Heart right ventricle (tissue), 16 donors: ENCODE measurements around the gene FADS1. TPM values are rescaled to one million over a fixed set of nuclear protein-coding genes. Genes with fewer than 3 reads are reported as not detected.

ENCODE experiments used
- ATAC-seq, 8 donors: fragments of 200-7000 bp; cut with Tn5 transposase; one replicate each; pipeline ENCODE4 v1.9.1; 2020; ENCODE audit warnings: mild to moderate bottlenecking in 8 of 8, moderate library complexity in 8 of 8, moderate number of reproducible peaks in 1 of 8
- DNase-seq, 2 donors: peaks; one replicate each; pipeline ENCODE4 v3.0.0-alpha.2; 2020
- H3K27ac ChIP-seq, 10 donors: fragments of 200-600 bp; sonication (generic) in 2 of 10; one replicate each; pipeline versions ENCODE4 v1.5.0 to v1.8.0; 2020 to 2022; ENCODE audit warnings: mild to moderate bottlenecking in 3 of 10
- H3K27me3 ChIP-seq, 7 donors: fragments of 200-600 bp; one replicate each; pipeline ENCODE4 v1.8.0; 2021 to 2022; ENCODE audit warnings: mild to moderate bottlenecking in 2 of 7
- H3K36me3 ChIP-seq, 9 donors: fragments of 200-600 bp; sonication (generic) in 1 of 9; one replicate each; pipeline versions ENCODE4 v1.5.0 to v1.8.0; 2020 to 2022; ENCODE audit warnings: mild to moderate bottlenecking in 2 of 9
- H3K4me1 ChIP-seq, 9 donors: fragments of 200-600 bp; sonication (generic) in 1 of 9; one replicate each; pipeline versions ENCODE4 v1.5.0 to v1.8.0; 2020 to 2022; ENCODE audit warnings: mild to moderate bottlenecking in 4 of 9
- H3K4me3 ChIP-seq, 10 donors: fragments of 200-600 bp; sonication (generic) in 2 of 10; one replicate each; pipeline versions ENCODE4 v1.5.0 to v1.8.0; 2020 to 2022; ENCODE audit warnings: mild to moderate bottlenecking in 7 of 10, moderate library complexity in 2 of 10
- H3K9me3 ChIP-seq, 11 donors: fragments of 200-600 bp in 10 of 11; sonication (generic) in 2 of 11; one replicate each; pipeline versions ENCODE4 v1.5.0 to v1.8.0; 2013 to 2022; ENCODE audit warnings: mild to moderate bottlenecking in 2 of 11, control low read depth in 1 of 11, moderate library complexity in 1 of 11
- CTCF ChIP-seq, 9 donors: fragments of 200-600 bp; sonication (generic) in 2 of 9; IDR thresholded peaks; one replicate each; pipeline versions ENCODE4 v1.5.0 to v1.8.0; 2021 to 2022; ENCODE audit warnings: antibody characterized with exemption in 9 of 9, mild to moderate bottlenecking in 5 of 9, moderate library complexity in 1 of 9
- WGBS, 2 donors: extraction: QIAGEN DNeasy Blood & Tissue Kit; methylation state at CpG; one replicate each; pipeline ENCODE4 v1.1.7; 2013; ENCODE audit warnings: inconsistent platforms in 1 of 2; 5-methylcytosine and 5-hydroxymethylcytosine counted together
- intact Hi-C, 10 donors: fragments of 100-400 bp; cut with DNase I; formaldehyde crosslinking; loops; one replicate each; pipeline versions ENCODE4 v1.11.1 to v1.14.2; 2022
- polyA plus RNA-seq, 2 donors: library from polyadenylated mRNA; stranded (reverse); fragments of 200-250 nt; gene quantifications; one replicate each; pipeline ENCODE4 v1.2.3, GENCODE V29; 2013
- total RNA-seq, 10 donors: library from RNA; stranded (reverse); fragmentation: NEBNext Ultra II Directional in 3 of 10; extraction: Animal tissue kit (Norgen Biotek cat#: 25700) in 3 of 10; gene quantifications; one replicate each; pipeline versions ENCODE4 v1.2.1 to v1.2.4, GENCODE V29; 2021 to 2023
- donor health status: Arrhythmogenic right ventricular cardiomyopathy.
- donor health status: ischemic (EF 13 %, LVEDD 7.1; RV severe dilation, severe dysfunction).
- donor health status: healthy with polysubstance abuse.
- donor health status: DM: no; HTN: yes; CAD: no.
- donor health status: DM: no; HTN: no; CAD: no.
- donor health status: ischemic (EF 25% LVEDD 6.9; RV normal size, moderate dysfunction).
- donor health status: ischemic (EF 25% LVEDD 5.7; RV mildly dilated, moderate dysfunction).
- donor health status: healthy.
- donor health status: DM: yes; HTN: yes; CAD: no.
- donor health status: Ischemic cardiomyopathy.
- donor health status: ischemic (EF 35%, LVEDD 5.7; RV mildly dilated, moderate dysfunction).
- donor health status: nonischemic (EF 11% LVEDD 7.7; RV severe dilation, severe dysfunction).
- donor health status: DM: yes; HTN: yes; CAD: no.
- donor health status: PGD.
- donor health status: ischemic (EF 29% LVEDD 5.4; RV normal size, mild dysfunction).
- donor health status: nonischemic (EF 23%, LVEDD 6.1; RV moderate dilation, normal function).

Gene FADS1
- total and polyA plus RNA-seq, 12 donors: 13.8 to 37.4 (median 25.4) TPM

- Histone ChIP-seq H3K27ac (no peak overlapping the region), H3K4me3 (no peak overlapping the region), H3K9me3 (no peaks in the 10 kb centered on the region), H3K36me3 (no peaks in the 10 kb centered on the region), H3K27me3 (peaks cover 0 to 3% (median 0%) of the 10 kb centered on the region in 7 donors), H3K4me1 (peaks cover 0 to 8% (median 0%) of the 10 kb centered on the region in 9 donors)
- intact Hi-C loops: no loop called here
- TF ChIP-seq CTCF (IDR thresholded peaks at IDR 0.05): no peak
- ATAC-seq: no peak
- 65 to 67% methylated on average over 33 of the region's 33 CpGs for WGBS, 2 donors
- DNase-seq: no peak
These were observed 47.5 kb downstream of the FADS1 start for GRCh38 chr11:61769169-61769920.

- DNase-seq: no peak
- H3K4me3 ChIP-seq: no peak overlapping the region
- TF ChIP-seq CTCF (IDR thresholded peaks at IDR 0.05): no peak
- no peak for ATAC-seq
- peaks cover 0 to 8% (median 0%) of the 10 kb centered on the region in 9 donors for H3K4me1 ChIP-seq
- H3K9me3 ChIP-seq: no peaks in the 10 kb centered on the region
- peaks cover 0 to 6% (median 0%) of the 10 kb centered on the region in 7 donors for H3K27me3 ChIP-seq
- H3K27ac ChIP-seq: no peak overlapping the region
- intact Hi-C loops: no loop called here
- H3K36me3 ChIP-seq: no peaks in the 10 kb centered on the region
- WGBS, 2 donors: 76 to 78% methylated on average over 11 of the region's 11 CpGs
These were observed 48.3 kb downstream of the FADS1 start for GRCh38 chr11:61768376-61769076.

- H3K27me3 ChIP-seq: peaks cover 0 to 21% (median 3%) of the 10 kb centered on the region in 7 donors
- intact Hi-C loops: no loop called here
- TF ChIP-seq CTCF (IDR thresholded peaks at IDR 0.05): no peak
- no peak overlapping the region for H3K4me3 ChIP-seq
- no peak for ATAC-seq
- no peaks in the 10 kb centered on the region for H3K9me3 ChIP-seq
- no peaks in the 10 kb centered on the region for H3K4me1 ChIP-seq
- WGBS, 2 donors: 74 to 81% methylated on average over 13 of the region's 13 CpGs
- H3K27ac ChIP-seq: no peak overlapping the region
- H3K36me3 ChIP-seq: no peaks in the 10 kb centered on the region
- no peak for DNase-seq
These were observed 50.4 kb downstream of the FADS1 start for GRCh38 chr11:61766353-61766841.

- Histone ChIP-seq H3K4me1 (no peaks in the 10 kb centered on the region), H3K36me3 (no peaks in the 10 kb centered on the region), H3K4me3 (no peak overlapping the region), H3K9me3 (no peaks in the 10 kb centered on the region), H3K27me3 (peaks cover 0 to 21% (median 3%) of the 10 kb centered on the region in 7 donors), H3K27ac (no peak overlapping the region)
- DNase-seq (no peak), ATAC-seq (peak in 1 of 8 donors; percentile 6)
- TF ChIP-seq CTCF (IDR thresholded peaks at IDR 0.05): no peak
- WGBS, 2 donors: 82 to 86% methylated on average over 26 of the region's 26 CpGs
- intact Hi-C loops: no loop called here
These were observed 51.1 kb downstream of the FADS1 start for GRCh38 chr11:61765550-61766253.
